GM18498 (cell line): ENCODE data around the gene TNP2.

ENCODE experiments used
- ATAC-seq: cut with Tn5 transposase; IDR thresholded peaks from one replicate; pipeline ENCODE4 v1.9.1; 2021; ENCODE audit warnings: mild to moderate bottlenecking, moderate library complexity; ENCODE audit not compliant: unreplicated experiment

Gene TNP2

DNA sequence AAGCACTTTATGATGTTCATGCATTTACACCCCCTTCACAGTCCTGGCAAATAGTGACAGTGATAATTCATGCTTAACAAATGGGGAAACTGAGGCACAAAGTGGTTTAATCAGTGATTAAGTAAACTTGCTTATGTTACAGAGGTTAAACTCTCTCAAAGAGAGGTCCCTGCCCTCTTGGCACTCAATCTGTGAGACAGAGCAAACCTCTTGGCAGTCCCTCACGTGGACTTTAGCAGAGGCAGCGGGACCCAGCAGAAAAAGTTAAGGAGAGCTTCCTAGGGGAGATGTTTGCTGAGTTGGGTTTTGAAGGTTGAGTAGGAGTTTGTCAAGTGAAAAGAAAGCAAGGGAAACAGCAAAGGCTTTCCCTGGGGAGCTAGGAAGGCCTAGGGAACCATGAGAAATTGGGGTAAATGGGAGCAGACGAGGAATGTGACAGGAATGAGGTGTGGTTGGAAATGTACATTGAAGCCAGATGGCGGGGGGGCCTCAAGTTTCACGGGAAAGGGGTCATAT, 23.8 kb downstream of the TNP2 start:
- no peak for ATAC-seq

DNA sequence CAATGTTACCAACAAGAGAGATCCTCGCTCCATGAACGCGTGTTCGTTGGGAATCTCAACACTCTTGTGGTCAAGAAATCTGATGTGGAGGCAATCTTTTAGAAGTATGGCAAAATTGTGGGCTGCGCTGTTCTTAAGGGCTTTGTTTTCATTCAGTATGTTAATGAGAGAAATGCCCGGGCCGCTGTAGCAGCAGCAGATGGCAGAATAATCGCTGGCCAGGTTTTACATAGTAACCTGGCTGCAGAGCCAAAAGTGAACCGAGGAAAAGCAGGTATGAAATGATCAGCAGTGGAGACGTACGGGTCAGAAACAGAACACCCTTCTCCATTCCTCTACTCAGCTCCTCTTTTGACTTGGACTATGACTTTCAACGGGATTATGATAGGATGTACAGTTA, 26.5 kb downstream of the TNP2 start:
- ATAC-seq = no peak

DNA sequence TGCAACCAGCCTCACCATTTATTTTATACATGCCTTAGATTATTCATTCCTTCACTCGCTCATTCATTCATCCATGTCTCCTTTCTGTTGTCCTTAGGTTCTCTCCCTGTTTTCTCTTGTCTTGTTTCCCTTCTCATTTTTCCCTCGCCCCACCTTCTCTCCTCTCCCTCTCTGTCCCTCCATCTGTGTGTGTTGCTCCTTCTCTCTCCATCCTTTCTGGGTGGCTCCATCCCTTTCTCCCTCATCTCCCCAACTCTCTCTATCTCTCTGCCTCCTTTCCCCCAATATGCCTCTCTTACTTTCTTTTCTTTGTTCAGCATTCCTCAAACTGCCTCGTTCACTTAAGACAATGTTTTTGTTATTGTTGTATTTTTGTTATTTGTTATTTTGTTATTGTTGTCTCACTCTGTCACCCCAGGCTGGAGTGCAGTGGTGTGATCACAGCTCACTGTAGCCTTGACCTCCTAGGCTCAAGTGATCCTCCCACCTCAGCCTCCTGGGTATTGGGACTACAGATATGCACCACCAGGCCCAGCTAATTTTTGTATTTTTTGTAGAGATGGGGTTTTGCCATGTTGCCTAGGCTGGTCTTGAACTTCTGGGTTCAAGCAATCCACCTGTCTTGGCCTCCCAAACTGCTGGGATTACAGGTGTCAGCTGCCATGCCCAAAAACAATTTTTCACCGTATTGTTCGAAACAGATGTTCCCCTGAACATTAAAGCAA, 27.5 kb downstream of the TNP2 start:
- ATAC-seq = no peak

DNA sequence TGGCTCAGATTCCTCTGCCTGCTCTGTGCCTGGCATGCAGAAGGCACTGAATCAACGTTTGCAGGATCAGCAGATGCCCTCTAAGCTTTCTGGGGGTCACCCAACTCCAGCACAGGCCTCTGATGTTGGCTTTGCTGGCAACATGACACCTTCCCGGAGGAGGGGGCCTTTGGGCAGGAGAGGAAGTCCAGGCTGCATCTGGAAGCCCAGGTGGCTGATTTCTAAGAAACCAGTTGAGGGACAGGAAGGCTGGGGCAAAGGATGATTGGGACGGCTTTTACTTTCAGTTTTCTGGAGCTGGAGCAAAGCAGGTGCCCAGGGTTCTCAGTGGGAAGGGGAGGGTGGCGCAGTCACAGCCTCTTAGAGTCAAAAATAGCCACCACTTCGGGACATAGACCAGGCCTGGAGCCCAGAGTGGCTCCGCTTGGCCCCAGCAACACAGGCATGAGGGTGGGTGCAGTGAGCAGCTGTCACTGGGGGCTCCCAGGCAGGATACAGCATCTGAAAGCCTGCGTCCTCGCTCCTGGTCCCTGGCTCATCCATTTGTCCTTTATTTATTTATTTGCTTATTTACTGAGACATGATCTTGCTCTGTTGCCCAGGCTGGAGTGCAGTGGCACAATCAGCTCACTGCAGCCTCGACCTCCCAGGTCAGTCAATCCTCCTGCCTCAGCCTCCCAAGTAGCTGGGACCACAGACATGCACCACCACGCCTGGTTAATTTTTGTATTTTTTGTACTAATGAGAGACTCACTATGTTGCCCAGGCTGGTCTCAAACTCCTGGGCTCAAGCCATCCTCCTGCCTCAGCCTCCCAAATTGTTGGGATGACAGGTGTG, 28.3 kb downstream of the TNP2 start:
- no peak for ATAC-seq

DNA sequence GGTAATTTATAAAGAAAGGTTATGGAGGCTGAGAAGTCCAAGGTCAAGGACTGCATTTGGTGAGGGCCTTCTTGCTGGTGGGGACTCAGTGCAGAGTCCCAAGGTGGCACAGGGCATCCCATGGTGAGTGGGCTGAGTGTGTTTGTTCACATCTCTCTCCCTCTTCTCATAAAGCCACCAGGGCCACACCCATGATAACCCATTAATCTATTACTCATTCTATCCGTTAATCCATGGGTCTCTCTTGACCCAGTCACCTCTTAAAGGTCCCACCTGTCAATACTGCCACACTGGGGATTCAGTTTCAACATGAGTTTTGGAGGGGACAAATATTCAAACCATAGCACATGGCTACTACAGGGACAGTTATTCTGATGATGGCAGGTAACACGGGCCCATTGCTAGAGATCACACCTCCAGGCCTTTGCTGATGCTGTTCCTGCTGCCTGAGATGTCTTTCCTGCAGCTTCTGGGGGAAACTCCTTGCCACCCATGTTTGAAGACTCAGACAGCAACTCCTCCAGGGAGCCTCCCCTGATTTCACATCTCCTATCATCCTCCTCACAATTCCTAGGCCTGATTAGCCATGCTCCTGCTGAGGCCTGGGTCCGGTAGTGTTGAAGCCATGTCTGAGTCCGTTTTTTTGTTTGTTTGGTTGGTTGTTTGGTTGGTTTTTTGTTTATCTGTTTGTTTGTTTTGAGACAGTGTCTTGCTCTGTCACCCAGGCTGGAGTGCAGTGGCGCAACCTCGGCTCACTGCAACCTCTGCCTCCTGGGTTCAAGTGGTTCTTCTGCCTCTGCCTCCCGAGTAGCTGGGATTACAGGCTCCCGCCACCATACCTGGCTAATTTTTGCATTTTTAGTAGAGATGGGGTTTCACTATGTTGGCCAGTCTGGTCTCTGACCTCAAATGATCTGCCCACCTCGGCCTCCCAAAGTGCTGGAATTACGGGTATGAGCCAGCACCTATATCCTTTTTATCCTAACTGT, 29.2 kb downstream of the TNP2 start:
- no peak for ATAC-seq

DNA sequence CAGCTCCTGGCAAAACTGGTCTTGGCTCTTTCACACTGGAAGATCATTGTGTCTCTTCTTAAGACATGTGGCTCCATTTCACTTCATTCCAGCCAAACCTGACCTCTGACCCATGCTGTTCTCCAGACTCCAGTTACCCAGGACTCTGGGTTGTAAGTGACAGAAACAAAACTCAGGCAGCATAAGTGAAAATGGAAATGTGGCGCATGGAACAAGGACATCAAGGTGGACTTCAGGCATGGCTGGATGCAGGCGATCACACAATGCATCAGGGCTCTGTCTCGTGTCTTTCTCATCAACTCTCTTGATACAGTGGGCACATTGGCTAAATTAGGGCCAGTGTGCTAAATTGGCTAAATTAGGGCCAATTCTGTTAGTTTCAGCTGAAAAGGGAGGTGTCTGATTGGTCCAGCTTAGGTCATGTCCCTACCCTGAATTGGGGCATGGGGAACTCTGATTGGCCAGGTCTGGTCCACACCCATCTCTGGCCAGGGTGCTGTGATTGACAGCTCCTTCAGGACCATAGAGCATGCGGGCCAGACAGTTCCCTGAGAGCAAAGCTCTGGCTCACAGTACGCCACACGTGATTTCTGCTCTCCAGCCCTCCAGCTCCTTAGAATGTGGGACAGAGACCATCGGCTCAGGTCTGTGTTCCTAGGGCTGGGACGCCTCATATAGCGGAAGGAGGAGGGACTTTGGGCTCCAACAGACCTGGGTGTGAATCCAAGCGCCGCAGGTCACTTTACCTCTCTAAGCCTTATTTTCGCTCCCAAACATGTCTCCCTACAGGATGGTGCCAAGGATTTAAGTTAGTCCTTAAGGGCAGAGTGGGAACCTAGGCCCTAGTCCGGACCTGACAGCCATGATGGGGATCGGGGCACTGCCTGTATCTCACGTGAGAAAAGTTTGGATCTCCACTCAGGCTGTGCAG, 30.6 kb downstream of the TNP2 start:
- ATAC-seq = no peak

DNA sequence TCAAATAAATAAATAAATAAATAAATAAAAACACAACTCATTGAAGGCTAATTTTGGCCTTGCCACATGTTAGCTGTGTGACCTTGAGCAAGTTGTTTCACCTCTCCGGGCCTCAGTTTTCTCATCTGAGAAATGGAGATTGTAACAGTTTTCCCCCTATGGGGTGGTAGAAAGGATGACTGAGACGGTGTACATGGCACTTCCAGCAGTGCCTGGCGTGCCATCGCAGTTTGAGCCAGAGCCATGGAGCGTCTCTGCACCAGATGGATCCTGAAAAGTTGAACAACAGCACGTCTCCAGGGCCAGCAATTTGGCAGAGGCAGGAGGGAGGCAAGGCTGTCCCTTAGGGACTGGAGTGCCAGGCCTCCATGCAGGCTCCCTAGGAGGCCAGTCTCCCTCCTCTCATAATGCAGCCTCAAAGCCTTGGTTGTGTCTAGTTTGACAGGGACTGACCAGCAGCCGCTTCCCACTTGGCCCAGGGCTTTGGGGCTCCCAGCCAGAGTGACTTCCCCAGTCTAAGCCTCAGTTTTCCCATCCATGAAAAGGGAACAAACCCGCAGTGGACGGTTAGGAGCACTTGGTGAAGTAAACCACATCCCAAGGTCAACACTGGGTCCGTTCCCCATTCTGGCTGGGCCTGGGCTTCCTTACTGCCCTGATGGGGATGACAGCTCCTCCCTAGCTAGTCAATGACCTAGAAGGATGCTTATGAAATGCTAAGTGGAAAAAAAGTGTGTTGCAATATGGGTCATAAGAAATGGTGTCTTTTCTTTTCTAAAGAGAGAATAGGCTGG, 32.5 kb downstream of the TNP2 start:
- no peak for ATAC-seq

DNA sequence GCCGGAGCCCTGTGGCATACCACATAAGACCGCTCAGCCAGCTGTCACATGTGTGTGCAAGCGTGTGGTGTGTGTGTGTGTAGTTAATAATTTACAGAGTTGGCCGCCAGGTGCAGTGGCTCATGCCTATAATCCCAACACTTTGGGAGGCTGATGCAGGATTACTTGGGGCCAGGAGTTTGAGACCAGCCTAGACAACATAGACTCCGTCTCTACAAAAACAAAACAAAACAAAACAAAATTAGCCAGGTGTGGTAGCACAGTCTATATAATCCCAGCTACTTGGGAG, 33.5 kb downstream of the TNP2 start:
- no peak for ATAC-seq

DNA sequence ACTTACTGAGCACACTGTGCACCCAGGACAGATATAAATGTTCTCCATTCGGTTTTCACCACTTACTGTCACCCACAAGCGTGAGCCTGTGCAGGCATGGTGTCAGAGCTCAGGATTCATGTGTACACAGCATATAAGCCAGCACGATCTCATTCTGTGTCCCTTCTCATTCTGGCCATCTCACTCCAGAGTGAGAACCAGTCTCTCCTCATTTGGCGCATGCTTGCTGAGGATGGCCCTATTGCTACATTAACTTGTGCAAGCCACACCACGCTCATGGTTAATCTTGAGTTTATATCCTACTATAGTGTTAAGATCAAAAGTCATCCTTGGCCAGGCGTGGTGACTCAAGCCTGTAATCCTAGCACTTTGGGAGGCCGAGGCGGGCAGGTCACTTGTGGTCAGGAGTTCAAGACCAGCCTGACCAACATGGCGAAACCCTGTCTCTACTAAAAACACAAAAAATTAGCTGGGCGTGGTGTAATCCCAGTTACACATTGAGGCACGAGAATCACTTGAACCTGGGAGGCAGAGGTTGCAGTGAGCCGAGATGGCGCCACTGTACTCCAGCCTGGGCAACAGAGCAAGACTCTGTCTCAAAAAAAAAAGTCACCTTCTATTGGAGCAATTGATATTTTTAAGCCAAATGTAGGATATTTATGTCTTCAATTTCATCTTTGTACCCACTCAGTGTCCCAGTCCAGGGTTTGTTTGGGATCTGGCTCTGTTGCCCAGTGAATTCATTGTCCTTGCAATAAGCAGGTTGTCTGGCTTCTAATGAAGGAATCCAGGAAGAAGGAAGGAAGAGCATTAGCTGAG, 34.0 kb downstream of the TNP2 start:
- ATAC-seq = no peak

DNA sequence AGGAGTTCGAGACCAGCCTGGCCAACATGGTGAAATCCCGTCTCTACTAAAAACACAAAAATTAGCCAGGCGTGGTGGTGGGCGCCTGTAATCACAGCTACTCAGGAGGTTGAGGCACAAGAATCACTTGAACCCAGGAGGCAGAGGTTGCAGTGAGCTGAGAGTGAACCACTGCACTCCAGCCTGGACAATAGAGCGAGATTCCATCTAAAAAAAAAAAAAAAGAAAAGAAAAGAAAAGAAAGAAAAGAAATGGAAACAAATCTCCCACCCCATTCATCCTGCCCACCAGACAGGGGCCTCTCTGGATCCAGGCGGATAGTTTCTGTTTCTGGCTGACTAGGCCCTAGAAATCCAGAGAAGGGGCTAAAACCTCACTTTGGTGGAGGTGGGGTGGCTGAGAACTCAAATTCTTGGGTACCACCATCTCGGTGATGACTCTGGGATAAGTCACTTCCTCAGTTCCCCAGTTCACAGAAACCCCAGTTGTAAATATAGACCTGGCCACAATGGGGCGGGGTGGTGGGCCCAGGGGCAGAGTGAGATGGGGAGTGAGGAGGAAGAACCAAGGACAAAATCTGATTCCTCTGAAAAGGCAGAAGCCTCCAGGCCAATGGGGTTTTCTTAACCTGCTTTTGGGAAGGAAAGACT, 35.3 kb downstream of the TNP2 start:
- ATAC-seq = no peak

DNA sequence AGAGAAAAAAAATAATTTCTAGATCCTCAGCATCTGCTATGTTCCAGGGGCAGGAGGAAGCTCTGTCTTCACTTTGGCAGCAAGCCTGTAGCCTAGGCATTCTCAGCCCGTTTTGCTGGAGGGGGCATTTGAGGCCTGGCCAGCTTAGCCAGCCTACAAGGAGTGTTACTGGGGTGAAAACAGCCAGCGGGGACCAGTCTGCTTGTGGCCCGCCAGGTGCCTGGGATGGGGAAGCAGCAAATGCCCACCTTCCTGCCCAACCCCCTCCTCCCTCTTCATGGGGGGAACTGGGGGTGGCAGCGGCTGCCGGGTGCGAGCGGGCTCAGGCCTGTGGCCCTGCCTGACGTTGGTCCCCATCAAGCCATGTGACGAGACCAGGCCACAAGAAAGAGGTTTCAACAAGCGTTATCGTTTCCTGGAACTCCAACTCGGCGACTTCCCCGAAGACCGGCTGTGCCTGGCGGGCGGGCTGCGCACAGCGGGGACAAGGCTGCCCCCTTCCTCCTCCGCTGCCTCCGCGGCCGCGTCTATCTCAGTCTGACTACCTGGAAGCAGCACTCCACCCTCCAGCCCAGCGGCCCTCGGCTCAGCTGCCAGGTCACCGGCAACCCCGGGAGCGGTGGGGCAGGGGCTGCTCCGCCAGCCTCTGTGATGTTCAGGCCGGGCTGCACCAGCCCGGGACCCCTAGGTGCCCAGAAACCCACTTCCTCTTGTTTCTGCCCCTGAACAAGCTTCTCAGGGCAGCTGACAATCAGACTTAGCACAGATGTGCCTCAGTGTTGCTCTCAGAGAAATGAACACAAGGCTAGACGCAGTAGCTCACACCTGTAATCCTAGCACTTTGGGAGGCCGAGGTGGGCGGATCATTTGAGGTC, 36.0 kb downstream of the TNP2 start:
- peak; percentile 56 for ATAC-seq

DNA sequence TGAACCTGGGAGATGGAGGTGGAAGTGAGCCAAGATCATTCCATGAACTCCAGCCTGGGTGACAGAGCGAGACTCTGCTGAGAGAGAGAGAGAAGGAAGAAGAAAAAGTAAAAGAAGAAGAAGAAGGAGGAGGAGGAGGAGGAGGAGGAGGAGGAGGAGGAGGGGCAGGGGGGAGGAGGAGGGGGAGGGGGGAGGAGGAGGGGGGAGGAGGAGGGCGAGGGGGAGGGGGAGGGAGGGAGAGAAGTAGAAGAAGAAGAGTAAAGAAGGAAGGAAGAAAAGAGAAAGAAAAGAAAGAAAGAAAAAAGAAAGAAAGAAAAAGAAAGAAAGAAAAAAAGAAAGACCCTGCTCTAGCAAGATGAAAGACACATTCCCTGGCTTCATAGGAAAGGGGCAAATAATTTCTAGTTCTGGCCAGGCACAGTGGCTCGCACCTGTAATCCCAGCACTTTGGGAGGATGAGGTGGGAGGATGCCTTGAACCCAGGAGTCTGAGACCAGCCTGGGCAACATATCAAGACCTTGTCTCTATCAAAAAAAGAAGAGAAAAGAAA, 36.7 kb downstream of the TNP2 start:
- ATAC-seq = no peak

DNA sequence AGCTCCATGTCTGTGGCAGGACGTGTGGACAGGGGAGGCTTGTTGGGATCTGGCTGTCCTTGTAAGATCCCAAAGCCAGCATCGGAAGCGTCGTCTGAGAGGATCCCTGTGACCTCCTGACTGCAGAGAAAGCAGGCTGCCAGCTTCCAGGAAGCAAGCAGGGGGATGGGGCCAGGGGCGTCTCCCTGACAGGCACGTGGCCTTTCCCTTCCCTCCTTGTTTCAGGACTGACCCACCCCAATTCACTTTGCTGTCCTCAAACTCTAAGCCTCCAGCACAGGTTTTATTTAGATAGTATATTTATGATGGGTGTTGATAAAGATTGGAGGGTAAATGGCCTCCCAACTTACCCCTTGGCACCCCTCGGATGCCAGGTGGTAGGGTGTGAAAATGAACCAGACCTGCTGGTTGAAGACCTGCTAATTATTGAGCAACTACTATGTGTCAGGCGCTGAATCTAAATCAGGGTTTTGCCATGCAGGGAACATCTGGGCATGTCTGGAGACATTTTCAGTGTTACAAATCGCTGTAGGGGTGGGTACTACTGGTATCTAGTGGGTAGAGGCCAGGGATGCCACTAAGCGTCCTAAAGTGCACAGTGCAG, 37.7 kb downstream of the TNP2 start:
- ATAC-seq = no peak

DNA sequence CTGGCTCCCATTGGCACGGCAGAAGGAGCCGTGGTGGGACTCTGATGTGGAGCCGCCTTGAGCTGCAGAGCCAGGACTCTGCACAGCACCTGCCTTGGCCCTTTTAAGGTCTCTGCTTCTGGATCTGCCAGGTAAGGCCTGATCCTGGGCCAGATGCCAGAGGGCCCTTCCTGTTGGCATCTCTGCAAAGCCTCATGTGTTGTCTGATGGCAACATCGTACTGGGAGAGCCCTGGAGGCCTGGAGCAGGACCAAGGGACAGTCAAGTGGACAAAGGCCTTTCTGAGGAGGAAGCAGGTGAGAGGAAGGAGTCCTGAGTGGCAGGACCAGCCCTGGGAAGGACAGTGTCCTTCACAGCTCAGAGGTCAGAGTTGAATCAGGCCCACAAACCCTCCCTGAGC, 39.2 kb downstream of the TNP2 start:
- ATAC-seq = no peak

DNA sequence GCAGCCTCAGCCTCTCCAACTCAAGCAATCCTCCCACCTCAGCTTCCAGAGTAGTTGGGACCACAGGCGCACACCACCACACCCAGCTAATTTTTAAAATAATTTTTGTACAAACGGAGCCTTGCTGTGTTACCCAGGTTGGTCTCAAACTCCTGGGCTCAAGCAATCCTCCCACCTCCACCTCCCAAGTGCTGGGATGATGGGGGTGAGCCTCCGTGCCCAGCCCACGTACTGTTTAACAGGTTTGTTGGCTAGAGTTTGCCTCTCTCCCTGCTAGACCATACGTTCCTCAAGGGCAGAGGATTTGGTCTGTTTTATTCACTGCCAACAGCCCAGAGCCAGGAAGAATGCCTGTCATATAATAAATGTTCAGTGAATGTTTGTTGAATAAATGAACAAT, 39.7 kb downstream of the TNP2 start:
- ATAC-seq = no peak
